Hematopoietic multipotent progenitor cell (in vitro differentiated cells): ENCODE data around the gene GRAMD1A. TPM values are rescaled to one million over a fixed set of nuclear protein-coding genes. Genes with fewer than 3 reads are reported as not detected.

Experiments used
- DNase-seq, 3 donors: peaks; one replicate each; pipeline ENCODE4 v3.0.0-alpha.2; 2011 to 2015; ENCODE audit warnings: low read depth in 2 of 3, low spot score in 2 of 3
- total RNA-seq: library from RNA; depleted of rRNA; stranded (reverse); fragments of >200 nt; gene quantifications from one replicate; pipeline ENCODE4 v1.2.3, GENCODE V29; 2012

Gene GRAMD1A
- total RNA-seq, 1 donor, result 57.4 TPM

GRCh38 chr19:35033067-35034004 is 33.2 kb downstream of the GRAMD1A start:
- DNase-seq, result no peak

GRCh38 chr19:35034005-35034502 is 33.9 kb downstream of the GRAMD1A start:
- DNase-seq, result no peak

- DNase-seq, result no peak
Observed at GRCh38 chr19:35034588-35035382, 34.7 kb downstream of the GRAMD1A start.

GRCh38 chr19:35037716-35038622 is 37.8 kb downstream of the GRAMD1A start:
- DNase-seq, result peak in 2 of 3 donors; percentile 36 to 72

- peak in 2 of 3 donors; percentile 78 to 85 for DNase-seq
Observed at GRCh38 chr19:35038623-35039512, 38.7 kb downstream of the GRAMD1A start.

- DNase-seq, result peak in 2 of 3 donors; percentile 33 to 35
Observed at GRCh38 chr19:35039881-35040825, 40.0 kb downstream of the GRAMD1A start.

GRCh38 chr19:35040826-35041547 is 40.9 kb downstream of the GRAMD1A start:
- peak in 2 of 3 donors; percentile 68 to 70 for DNase-seq

- DNase-seq, result no peak
Observed at GRCh38 chr19:35041548-35042055, 41.5 kb downstream of the GRAMD1A start, which contains the start of gene HPN. Gene HPN (plus strand): TSS chr19:35041721. CDS start chr19:35042507, 786 bp downstream.

GRCh38 chr19:35042056-35042730 is 42.1 kb downstream of the GRAMD1A start:
- no peak for DNase-seq

- no peak for DNase-seq
Observed at GRCh38 chr19:35042954-35043604, 43.0 kb downstream of the GRAMD1A start.

- DNase-seq, result no peak
Observed at GRCh38 chr19:35043906-35044305, 43.8 kb downstream of the GRAMD1A start.

- peak; percentile 37 to 73 (median 39) for DNase-seq
Observed at GRCh38 chr19:35044317-35045117, 44.4 kb downstream of the GRAMD1A start.

- peak in 2 of 3 donors; percentile 92 to 97 for DNase-seq
Observed at GRCh38 chr19:35045667-35046300, 45.7 kb downstream of the GRAMD1A start.

- DNase-seq, result no peak
Observed at GRCh38 chr19:35046461-35046860, 46.3 kb downstream of the GRAMD1A start.
